IMR-90 (cell line): ENCODE data around the gene ADAMTS17.

ENCODE experiments used
- MAFK ChIP-seq: IDR thresholded peaks from 2 replicates; pipeline ENCODE4 v1.6.1; 2012; ENCODE audit warnings: low read depth, low read length, improper control_type of control experiment
- MXI1 ChIP-seq: IDR thresholded peaks from 2 replicates; pipeline ENCODE4 v1.6.1; 2012; ENCODE audit warnings: low read depth, mild to moderate bottlenecking, low read length, moderate library complexity, borderline replicate concordance
- POLR2A ChIP-seq: IDR thresholded peaks from 2 replicates; pipeline ENCODE4 v1.6.1; 2012; ENCODE audit warnings: mild to moderate bottlenecking, low read depth, low read length
- RCOR1 ChIP-seq: IDR thresholded peaks from 2 replicates; pipeline ENCODE4 v1.6.1; 2012; ENCODE audit warnings: mild to moderate bottlenecking, low read length, improper control_type of control experiment; ENCODE audit not compliant: insufficient replicate concordance
- TF ChIP-seq, protein P1 (sequence below): conservative IDR thresholded peaks from 2 replicates; pipeline ENCODE4 v1.5.1; 2012; ENCODE audit warnings: mild to moderate bottlenecking, low read depth, low read length, improper control_type of control experiment

DNA sequence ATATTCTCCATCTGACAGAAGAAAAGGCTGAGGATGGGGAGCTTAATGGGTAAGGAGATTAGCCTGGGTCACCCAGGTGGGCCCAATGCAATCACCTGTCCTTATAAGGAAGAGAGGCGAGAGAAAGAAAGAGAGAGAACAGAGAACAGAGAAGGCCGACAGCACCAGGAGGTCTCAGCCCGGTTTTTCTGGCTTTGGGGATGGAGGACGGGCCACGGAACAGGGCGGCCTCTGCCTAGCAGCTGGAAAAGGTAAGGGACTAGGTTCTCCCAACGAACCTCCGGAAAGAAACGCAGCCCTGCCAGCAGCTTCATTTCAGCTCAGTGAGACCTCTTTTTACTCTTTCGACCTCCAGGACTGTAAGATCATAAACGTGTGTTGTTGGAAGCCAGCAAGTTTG lies 412.5 kb downstream of the ADAMTS17 start:
- TF ChIP-seq, protein P1, sequence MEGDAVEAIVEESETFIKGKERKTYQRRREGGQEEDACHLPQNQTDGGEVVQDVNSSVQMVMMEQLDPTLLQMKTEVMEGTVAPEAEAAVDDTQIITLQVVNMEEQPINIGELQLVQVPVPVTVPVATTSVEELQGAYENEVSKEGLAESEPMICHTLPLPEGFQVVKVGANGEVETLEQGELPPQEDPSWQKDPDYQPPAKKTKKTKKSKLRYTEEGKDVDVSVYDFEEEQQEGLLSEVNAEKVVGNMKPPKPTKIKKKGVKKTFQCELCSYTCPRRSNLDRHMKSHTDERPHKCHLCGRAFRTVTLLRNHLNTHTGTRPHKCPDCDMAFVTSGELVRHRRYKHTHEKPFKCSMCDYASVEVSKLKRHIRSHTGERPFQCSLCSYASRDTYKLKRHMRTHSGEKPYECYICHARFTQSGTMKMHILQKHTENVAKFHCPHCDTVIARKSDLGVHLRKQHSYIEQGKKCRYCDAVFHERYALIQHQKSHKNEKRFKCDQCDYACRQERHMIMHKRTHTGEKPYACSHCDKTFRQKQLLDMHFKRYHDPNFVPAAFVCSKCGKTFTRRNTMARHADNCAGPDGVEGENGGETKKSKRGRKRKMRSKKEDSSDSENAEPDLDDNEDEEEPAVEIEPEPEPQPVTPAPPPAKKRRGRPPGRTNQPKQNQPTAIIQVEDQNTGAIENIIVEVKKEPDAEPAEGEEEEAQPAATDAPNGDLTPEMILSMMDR, result no peak
- TF ChIP-seq MXI1, result no peak
- no peak for TF ChIP-seq POLR2A
- TF ChIP-seq RCOR1, result no peak
- TF ChIP-seq MAFK, result no peak
